ENCODE results near the gene CLCNKB.
A peak's percentile ranks its signal among the peaks of the same experiment; 100 is the strongest.
"Not testable (repeated sequence)": the region's sequence is repeated elsewhere in the genome, so short reads cannot be mapped to it uniquely, and the experiment has no call there.

Gene CLCNKB

GRCh38 chr1:16061989-16062686 lies 18.6 kb downstream of the CLCNKB start:
- DNase-seq, result not testable (repeated sequence)

DNA sequence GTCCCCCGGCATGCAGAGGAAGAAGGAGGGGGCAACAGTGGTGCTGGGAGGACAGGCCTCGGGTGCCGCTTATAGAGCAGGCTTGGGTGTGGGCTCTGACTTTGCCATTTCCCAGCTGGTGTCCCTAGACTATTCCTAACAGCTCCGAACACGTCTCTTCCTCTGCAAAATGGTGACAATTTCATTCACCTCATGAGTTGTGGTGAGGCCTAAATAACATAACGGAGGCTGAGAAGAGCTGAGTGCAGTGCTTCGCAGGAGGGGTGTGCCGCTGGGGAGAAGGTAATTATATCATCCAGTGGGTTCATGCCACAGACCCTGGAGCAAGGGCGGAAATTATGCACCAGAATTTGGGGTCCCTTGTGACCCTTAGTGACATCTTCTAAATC lies 19.1 kb downstream of the CLCNKB start:
- not testable (repeated sequence) for DNase-seq

- DNase-seq, result no peak
Observed at GRCh38 chr1:16063226-16063829, 19.7 kb downstream of the CLCNKB start.

GRCh38 chr1:16063921-16064320 lies 20.3 kb downstream of the CLCNKB start:
- no peak for DNase-seq

DNA sequence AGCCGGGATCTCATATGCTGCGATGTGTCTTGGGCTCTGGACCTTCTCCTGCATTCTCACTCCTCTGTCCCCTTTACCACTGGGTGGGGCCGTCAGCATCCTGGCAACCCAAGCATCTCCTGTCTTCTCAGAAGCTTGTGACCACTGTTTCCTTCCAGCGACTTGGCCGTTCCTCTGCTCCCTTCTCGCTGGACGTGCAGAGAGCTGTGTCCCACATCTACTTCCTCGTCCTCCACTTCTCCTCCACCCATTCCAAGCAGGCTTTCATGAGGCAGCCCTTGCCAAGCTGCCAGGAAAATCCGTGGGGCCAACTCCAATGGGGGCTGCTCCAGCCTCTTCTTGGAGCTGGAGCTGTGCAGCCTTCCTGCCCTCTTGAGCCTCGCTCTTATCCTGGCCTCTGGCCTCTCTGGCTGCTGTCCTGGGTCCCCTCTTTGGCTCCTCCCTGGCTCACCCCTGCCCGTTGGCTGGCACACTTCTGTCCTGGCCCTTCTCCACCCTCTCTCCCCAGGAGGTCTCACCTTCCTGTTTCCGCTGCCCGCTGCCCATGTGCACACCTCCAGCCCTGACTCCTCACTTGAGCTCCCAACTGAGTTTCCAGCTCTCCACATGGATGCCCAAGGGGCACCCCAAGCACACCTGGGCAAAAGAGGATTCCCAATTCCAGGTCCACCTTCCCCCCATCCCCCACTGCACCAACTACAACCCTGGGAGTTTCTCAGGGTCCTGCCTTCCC lies 21.1 kb downstream of the CLCNKB start:
- DNase-seq, result no peak

DNA sequence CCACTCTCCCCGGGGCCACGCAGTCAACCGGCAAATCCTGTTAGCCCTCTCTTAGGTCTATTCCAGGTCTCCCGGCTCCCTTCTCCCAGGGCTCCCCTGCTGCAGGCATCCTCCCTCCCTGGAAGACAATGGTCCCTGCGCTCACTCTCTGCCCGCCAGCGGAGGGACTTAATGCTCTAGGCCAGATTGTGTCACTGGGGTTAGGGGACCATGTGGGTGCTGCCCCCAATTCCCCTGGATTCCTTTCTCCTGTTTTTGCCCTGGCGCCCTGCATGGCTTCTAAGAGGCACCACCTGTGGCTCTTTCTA lies 21.6 kb downstream of the CLCNKB start:
- DNase-seq, result no peak

GRCh38 chr1:16066245-16066644 lies 22.7 kb downstream of the CLCNKB start:
- no peak for DNase-seq

DNA sequence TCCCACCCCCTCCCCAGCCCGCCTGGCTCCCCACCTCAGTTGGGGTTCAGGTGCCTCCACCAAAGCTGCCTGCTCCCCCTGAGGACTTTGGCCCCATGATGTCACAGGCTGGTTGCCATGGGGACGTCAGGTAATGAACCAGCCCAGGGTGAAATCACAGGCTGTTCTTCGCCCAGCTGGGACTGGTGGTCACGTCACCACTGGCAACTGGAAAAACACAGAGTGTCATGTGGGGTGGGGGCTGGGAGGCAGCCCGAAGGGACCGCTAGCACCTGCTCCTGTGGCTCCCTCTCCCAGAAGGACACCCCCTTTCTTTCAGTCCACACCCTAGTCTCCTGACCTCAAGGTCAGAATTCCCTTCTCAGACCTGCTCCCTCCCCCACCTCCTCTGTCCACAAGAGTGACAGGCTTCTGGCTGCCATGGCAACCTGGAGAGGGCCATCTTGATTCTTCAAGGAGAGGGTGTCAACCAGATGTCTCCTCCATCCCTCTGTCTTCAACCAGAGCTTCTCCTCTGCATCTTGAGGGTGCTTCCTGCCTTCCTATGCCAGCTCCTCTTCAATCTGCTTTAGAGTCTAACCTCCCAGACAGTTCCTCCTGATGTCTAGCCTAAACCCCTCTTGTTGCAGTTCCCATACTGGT lies 23.7 kb downstream of the CLCNKB start:
- DNase-seq, result peak; percentile 48

DNA sequence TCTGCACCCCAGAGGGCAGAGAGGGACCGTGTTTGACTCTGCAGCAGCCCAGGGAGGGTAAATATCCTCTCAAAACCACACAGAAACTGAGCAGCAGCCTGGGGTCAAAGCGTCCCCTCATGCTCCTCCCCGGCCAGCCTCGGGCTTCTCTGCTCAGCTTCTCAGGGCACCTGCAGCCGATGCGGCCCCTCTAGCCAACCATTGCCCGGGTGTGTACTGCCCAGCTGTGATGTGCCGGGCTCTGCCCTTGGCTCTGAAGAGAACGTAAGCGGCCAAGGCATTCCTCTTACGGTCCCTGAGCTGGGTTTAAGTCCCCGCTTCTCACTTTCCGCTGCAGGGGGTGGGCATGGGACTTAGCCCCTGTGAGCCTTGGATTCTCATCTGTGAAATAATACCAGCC lies 24.4 kb downstream of the CLCNKB start:
- no peak for DNase-seq

GRCh38 chr1:16068356-16069270 lies 25.0 kb downstream of the CLCNKB start:
- DNase-seq, result no peak

DNA sequence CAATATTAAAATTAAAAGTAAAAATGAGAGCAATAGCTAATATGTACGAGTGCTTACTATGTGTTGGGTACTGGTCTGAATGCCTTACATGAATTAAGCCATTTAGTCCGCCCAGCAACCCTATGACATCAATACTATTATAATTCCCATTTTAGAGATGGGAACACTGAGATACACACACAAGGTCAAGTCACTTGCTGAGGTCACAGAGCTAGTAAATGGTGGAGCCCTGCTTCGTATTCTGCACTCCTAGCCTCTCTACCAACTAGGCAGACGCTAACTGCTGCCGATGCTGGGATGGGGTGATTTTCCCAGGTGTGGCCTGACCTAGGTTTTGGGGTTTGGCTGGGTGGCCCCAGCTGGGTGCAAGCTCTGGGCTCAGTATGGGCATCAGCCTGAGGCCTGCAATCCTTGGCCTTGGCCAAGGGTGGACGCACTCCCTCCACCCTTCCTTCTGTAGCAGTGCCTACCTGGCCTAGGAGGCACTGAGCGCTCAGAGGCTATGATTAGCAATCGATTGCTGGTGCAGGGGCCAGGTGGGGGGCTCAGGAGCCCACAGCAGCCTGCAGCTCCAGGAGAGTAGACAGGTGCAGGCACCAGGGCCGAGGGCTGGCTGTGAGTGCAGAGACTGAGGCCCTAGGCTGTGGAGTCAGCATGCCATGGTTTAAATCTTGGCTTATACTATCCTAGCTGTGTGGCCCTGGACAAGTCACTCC lies 27.2 kb downstream of the CLCNKB start:
- no peak for DNase-seq

DNA sequence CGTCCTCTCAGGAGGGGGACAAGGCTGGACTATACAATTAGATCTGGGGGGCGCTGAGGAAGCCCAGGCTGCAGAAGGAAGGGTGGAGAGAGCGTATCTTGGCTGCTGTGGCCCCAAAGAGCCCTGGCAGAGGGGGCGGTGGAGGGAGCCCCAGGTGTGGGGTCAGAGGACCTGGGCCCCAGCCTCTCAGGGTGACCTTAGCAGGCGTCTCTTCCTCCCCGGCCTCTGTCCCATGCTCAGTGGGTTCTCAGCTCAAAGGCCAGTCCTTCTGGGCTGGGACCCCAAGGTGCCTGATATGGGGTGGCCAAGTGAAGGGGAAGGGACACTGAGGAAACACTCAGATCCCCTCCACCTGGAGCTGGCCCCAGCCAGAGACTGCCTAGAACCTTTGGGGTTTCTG lies 28.0 kb downstream of the CLCNKB start:
- DNase-seq, result no peak

DNA sequence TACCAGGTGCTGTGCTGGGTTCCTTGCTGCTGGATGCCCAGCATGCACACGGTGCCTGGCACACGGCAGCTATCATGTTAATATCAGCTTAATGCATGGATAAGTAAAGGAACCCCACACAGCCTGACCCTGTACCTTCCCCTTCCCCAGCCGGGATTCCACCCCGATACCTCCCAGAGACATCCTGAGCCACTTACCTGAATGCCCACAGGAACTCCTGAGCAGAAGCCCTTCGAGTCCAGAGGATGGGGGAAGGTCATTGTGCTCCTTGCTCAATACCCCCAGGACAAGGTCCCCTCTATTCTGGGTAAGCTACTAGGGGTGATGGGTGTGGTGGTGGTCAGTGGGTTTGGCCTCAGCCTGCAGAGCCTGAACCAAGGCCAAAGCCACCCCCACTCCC lies 28.5 kb downstream of the CLCNKB start:
- DNase-seq, result no peak

DNA sequence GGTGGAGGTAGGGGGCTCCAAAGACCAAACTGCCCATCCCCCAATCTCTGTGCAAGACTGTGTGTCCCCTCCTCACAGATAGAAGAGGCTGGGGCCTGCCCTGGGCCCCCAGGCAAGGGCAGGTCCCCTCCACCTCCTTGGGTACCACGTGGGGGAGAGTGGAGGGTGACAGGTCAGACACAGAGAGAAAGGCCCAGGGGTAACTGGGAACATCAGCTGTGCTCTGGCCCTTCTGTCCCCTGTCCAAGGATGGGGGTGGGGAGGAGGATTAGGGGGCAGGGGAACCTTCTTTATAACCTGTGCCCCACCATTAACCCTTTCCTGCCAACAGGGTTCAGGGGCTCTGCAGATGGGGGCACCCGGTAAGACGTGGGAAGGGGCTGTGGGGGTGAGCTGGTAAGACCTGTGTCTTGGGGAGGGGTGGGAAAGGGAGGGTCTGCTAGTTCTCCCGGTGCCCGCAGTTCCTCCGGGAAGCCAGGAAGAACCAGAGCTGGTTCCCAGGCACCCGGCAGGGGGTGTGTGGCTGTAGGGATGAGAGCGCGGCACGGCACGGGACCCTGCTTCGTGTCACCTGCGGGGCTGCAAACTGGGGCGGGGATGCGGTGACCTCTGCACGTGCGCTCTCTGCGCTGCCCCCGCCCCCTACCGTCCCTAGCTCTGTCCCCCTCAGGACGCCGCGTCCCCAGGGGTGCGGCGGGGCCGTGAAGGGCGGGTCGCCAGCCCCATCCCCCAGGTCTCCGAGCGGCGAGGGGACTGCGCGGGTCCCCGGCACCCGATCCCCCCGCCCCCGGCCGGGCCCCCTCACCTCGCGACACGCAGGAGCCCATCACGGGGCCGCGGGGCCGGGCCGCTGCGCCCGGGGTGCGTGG lies 29.3 kb downstream of the CLCNKB start:
- DNase-seq, result peak; percentile 29

- peak; percentile 24 for DNase-seq
Observed at GRCh38 chr1:16073490-16074119, 30.0 kb downstream of the CLCNKB start, which contains the start of gene FAM131C. FAM131C (minus strand) TSS chr1:16073651; CDS start chr1:16073442, 209 bp downstream.

DNA sequence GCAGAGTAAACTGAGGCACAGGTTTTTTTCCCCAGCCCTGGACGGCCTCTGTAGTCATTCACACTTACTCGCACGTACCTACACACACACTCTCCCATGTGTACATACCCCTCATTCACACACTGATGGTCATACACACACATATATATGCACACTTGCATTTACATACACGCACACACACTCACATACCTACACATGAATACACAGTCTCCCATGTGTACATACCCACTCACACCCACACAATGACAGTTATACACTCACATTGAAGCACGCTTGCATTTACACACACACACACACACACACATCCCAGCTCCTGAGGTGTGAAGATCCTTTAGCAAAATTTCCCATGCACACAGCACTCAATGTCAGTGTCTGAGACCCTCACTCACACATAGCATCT lies 30.6 kb downstream of the CLCNKB start:
- DNase-seq, result no peak

GRCh38 chr1:16075337-16076030 lies 31.9 kb downstream of the CLCNKB start:
- no peak for DNase-seq

DNA sequence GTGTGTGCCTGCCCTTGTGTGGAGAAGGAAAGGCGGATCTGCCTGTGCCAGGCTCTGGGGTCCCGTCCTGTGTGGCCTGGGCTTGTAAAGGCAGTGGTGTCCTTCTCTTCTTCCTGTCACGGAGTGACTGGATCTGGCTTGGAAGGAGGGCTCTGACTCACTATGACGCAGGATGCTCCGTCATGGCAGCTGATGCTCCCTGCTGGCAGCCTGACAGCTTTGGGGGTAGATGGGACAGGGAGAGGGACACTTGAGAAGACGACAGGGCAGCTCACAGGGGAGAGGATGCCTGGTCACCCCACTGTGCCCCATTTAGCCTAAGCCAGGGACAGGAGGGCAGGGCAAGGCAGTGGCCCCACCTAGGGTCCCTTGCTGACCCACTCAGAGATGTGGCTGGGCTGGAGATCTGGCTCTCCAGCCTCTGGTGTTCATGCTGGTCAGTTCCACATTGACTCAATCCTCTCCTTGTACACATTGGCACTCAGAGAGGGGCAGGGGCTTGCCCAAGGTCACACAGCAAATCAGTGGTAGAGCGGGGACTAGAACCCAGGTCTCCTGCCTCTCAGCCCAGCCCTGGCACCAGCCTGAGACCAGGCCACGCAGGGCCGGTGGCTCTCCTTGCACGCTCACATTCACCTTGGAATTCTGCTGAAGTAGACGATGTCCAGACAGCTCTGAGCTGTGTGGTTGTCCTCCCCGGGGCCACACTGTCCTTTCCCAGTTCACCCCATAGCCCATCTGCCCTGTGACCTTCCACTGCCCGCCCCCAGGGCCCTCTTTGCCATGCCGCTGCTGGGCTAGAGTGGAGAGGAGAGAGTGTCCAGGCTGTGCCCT lies 32.7 kb downstream of the CLCNKB start:
- no peak for DNase-seq

- DNase-seq, result peak; percentile 13
Observed at GRCh38 chr1:16076865-16077238, 33.3 kb downstream of the CLCNKB start.

Data from NCI-H146 (cell line).